Measurements from ENCODE around the gene SF3B4.
"Not testable (repeated sequence)": the region's sequence is repeated elsewhere in the genome, so short reads cannot be mapped to it uniquely, and the experiment has no call there.

Gene SF3B4

GRCh38 chr1:149896575-149896974 lies 31.0 kb downstream of the SF3B4 start:
- DNase-seq (ENCODE audit: low read depth, low spot score): no peak
- no peak overlapping the region for H3K27ac ChIP-seq

- DNase-seq (ENCODE audit: low read depth, low spot score): no peak
- H3K27ac ChIP-seq: peak overlapping the region; percentile 97
Observed at GRCh38 chr1:149888999-149889289, 38.7 kb downstream of the SF3B4 start.

- peak; percentile 43 for DNase-seq (ENCODE audit: low read depth, low spot score)
- H3K27ac ChIP-seq: peak overlapping the region; percentile 97
Observed at GRCh38 chr1:149888247-149888998, 39.2 kb downstream of the SF3B4 start.

GRCh38 chr1:149887456-149888246 lies 40.0 kb downstream of the SF3B4 start:
- DNase-seq (ENCODE audit: low read depth, low spot score): peak; percentile 91
- peak overlapping the region; percentile 97 for H3K27ac ChIP-seq

- DNase-seq (ENCODE audit: low read depth, low spot score): not testable (repeated sequence)
- peak overlapping the region; percentile 97 for H3K27ac ChIP-seq
Observed at GRCh38 chr1:149887196-149887455, 40.5 kb downstream of the SF3B4 start.

GRCh38 chr1:149886396-149887195 lies 41.0 kb downstream of the SF3B4 start:
- peak overlapping the region; percentile 97 for H3K27ac ChIP-seq

GRCh38 chr1:149886121-149886395 lies 41.5 kb downstream of the SF3B4 start:
- DNase-seq (ENCODE audit: low read depth, low spot score): not testable (repeated sequence)

More at GRCh38 chr1:149886396-149887195, 41.0 kb downstream of the SF3B4 start:
- peak; percentile 99 for DNase-seq (ENCODE audit: low read depth, low spot score)

GRCh38 chr1:149885339-149886120 lies 42.1 kb downstream of the SF3B4 start:
- no peak for DNase-seq (ENCODE audit: low read depth, low spot score)
- peak overlapping the region; percentile 97 for H3K27ac ChIP-seq

More at GRCh38 chr1:149886121-149886395, 41.5 kb downstream of the SF3B4 start:
- H3K27ac ChIP-seq: peak overlapping the region; percentile 97

GRCh38 chr1:149884433-149885338 lies 42.9 kb downstream of the SF3B4 start:
- DNase-seq (ENCODE audit: low read depth, low spot score): no peak
- peak overlapping the region; percentile 97 for H3K27ac ChIP-seq

GRCh38 chr1:149883598-149884247 lies 43.9 kb downstream of the SF3B4 start:
- DNase-seq (ENCODE audit: low read depth, low spot score): no peak
- no peak overlapping the region for H3K27ac ChIP-seq

GRCh38 chr1:149881876-149882275 lies 45.7 kb downstream of the SF3B4 start:
- DNase-seq (ENCODE audit: low read depth, low spot score): no peak
- H3K27ac ChIP-seq: no peak overlapping the region

GRCh38 chr1:149879556-149879955 lies 48.0 kb downstream of the SF3B4 start:
- H3K27ac ChIP-seq: no peak overlapping the region

GRCh38 chr1:149877211-149877946 lies 50.2 kb downstream of the SF3B4 start:
- no peak for DNase-seq (ENCODE audit: low read depth, low spot score)
- no peak overlapping the region for H3K27ac ChIP-seq

More at GRCh38 chr1:149879556-149879955, 48.0 kb downstream of the SF3B4 start:
- no peak for DNase-seq (ENCODE audit: low read depth, low spot score)

Measured in epithelial cell of prostate (primary cell).